Nucleus accumbens (tissue), 56 donors: ENCODE results near the gene FGF14.

Source experiments
- DNase-seq, 56 donors: peaks; one replicate each; lab custom pipeline; 2025; lab: John Stamatoyannopoulos, UW

The FGF14 gene

DNA sequence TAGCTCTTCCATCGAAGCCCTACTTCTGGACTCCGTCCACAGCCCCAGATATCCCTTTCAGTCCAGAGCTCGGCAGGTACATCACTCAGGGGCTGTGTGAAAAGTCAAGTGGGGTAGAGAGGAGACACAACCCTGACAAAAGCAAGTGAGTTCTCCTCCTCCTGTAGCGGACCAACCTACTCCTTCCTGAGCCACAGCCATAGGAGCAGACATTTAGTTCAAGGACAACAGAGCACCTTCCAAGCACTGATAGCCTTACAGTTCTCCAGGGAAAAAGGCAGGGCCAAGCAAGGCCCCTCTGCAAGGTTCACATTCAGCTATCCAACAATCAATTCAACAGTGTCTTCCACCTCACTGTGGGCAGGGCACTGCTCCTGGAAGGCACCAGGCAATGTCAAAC, 89.0 kb downstream of the FGF14 start:
- DNase-seq: no peak

DNA sequence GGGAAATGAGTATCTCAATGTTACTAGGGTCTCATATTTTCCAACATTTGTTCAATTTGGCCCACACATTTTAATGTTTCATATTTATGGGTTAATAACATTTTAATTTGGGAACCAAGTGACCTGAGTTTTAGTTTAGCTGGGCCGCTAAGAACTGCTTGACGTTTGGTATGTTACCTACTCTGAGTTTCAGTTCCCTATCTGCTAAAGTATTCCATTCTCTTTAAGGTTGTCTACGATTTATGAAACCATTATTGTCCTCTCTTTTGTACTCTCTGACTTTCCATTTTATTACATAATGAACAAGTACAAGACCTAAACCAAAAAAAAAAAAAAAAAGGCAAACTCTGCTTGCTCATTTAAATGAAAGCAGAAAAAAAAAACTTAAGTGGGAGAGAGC, 89.9 kb downstream of the FGF14 start:
- no peak for DNase-seq

DNA sequence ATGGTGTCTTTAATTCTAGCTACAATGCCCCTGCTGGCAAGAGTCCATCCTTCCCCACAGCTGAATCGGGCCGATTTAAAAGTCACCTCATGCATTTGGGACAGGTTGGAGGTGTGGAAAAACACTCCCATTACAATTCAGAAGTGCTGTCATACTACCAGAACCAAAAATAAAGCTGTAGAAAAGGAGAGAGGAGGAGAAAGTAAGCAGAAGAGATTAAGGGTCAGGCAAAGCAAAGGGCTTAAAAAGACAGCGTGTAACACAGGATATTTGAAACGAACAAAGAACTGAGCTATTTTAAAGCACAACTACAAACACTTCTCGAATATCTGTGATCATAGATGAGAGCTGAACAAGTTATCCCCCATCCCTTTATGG, 90.4 kb downstream of the FGF14 start:
- no peak for DNase-seq

DNA sequence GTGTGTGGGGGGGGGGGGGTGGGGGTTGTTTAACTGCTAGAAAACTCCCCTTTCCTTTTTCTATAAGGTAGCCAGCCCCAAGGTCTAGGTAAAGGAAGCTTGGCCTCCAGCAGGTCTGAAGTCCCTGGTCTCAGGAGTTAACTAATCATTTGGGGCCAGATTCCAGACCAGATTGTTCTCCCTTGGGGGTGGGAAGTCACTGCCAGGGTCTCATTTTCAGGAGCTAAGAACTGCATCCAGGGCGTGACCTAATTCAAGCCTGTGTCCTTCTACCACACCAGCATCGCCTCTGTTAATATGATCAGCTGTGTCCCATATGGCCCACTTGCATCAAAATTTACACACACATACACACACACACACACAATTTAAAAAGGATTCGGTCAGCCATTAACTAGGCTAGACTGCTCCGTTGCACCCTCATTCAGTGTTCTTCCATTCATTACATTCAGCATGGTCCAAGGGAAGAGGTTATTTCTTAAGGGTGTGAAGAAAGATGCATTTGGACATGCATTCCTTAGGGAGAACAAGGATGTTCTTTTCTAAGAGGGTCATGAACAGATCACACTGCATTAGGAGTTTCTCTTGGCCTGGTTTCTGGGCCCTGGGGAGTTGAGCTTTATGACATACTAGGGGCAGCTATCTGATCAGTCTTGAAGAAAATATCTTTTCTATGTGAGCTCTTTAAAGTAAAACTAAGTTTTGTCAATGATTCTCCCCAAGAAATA, 91.0 kb downstream of the FGF14 start:
- DNase-seq: no peak

DNA sequence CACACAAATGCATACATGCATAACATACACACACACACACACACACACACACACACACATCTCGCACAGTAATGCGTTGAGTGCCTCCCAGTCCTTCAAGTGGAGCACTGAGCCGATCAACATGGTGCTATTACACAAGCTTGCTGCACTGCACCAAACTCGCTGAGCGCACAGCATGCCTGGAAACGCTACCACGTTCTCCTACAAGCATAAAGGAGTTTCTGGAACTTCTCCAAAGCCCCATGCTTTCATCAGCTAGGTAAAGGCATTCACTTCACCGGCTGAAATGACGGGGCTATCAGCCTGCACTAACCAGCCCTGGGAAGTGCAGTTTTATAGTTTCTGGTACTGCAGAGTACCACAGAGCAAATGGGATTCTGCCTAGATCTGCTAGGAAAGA, 92.7 kb downstream of the FGF14 start:
- DNase-seq: peak in 7 of 56 donors; percentile 0 to 34 (median 7)

DNA sequence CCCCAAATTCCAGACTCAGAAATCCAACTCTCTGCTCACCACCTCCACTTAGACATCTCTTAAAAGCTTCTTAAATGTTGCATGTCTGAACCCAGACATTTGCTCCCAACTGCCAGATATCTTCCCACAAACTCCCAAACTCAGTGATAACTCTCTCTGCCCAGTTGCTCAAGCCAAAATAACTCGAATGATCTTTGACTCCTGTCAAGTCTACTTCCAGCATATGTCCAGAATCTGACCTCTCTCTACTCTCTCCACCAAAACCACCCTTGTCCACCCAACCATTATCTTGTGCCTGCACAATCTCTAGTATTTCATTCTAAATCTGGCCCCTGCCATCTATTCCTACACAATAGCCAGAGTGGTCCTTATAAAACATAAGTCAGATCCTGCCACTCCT, 99.3 kb downstream of the FGF14 start:
- DNase-seq: no peak

DNA sequence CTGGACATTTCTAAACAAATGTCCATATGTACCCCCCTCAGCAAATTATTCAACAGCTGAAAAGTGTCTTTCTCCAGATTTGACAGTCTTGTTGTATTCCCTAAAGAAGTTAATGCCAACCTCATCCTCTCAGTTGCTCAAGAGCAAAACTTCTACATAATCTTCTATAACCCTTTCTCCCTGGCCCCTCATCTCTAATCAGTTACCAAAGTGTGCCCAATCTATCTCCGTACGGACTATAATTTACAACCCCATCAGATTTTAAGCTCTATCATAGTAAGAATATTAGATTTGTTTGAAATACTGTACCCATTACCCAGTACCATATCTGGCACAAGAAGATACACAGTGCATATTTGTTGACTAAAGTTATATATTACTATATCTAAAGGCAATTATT, 101.5 kb downstream of the FGF14 start:
- DNase-seq: no peak

DNA sequence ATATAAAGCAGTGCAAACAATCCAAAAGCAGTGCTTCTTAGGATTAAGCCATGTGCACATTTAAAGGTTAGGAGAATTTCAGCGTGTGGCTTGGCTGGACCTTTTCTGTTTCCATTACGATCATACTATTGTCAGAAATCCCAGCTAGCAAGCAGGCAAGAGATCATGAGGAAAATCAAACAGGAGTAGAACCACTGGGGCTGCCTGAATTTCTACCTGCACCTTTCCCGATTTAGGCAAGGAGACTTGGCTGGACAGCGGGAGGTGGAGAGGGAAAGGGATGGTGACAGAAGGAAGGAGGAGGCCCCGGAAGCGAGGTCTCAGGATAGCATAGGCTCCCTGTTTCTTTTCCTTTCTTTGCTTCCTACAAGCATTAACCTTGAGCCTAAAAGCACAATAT, 102.5 kb downstream of the FGF14 start:
- no peak for DNase-seq

DNA sequence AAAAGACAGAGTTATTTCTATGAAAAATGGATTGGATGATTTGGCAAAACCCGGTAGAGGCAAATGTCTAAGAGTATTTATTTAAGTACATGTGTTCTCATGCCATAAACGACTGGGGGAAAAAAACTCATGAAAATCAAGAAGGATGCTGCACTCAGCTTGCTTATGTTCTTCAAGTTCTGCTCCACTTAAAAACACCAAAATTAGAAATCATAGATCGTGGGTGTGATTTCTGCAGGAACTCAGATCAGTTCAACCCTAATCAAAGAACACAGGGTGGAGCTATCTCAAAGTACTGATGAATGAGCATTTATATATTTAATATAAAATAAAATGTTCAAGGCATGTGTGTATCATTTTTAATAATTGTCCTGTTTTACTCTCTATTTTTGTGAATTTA, 103.8 kb downstream of the FGF14 start:
- DNase-seq: no peak

DNA sequence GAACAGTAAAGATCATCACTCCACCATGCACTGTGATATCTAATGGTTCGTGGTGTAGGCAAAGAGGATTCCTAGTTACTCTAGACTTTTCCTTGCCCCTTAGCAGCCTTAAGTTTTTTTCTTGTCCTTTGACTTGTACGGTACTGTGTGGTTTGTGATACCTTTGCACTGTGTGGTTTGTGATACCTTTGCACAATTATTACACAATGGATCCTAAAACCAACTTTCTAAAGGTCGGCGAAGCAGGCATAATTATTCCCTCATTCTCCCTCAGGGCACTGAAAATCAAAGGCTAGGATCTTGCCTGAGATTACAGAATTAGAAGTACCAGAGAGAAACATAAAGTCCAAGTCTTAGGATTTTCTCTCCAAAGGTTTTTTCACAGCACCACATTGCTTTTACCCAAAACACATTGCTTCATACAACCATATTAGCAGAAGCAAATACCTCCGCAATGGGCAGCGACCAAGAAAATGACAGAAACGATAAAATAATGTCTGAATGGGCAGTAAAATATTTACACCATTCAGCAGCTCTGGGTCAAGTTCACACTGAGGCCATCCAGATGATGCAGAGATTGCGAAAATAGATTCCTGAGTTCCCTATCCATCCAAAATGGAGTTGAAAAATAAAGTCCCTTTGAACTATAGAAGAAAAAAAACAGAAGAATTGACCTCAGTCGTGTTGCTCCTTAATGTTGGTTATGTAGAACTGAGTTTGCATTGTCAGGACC, 106.4 kb downstream of the FGF14 start:
- no peak for DNase-seq

DNA sequence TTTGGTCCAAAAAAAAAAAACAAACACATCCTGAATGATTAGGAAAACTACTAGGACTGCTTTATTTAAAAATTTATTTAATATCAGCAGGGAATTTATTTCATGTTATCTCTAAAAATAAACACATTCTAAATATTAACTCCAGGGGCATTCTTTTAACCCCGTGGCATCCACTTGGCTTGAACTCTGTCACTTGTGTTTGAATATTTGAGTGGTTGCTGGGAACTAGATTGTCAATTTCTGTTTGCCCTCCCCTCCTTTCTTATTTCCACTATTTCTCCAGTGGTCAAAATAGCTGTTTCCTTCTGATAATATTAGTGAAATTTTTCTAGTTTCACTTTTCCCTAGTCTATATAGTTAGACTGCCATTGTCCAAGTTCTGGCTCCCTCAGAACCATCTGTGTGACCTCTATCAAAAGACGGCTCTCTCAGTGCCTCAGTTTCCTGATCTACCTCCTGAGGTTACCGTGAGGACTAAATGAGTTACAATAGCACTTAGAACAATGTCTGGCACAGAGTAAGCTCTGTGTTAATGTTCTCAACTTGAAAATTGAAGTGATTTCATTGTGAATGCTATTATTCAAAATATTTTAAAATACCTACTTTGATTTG, 107.3 kb downstream of the FGF14 start:
- DNase-seq: no peak

DNA sequence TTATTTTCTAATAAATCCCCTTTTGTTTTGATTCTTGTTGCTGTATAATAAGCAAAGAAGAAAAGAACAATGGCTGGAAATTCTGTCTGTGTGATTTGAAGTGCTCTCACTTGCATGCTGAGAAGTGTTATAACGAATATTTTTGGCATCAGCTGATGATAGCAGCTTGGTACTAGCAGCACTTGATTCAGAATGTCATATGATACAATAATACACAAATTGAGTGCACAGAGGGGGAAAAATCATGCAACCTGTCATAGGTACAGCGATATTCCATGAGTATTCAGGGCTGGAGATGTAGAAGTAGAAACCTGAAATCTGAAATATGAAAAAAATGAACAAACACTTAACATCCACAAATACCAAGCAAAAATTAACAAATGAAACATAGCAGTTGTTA, 108.1 kb downstream of the FGF14 start:
- DNase-seq: no peak

DNA sequence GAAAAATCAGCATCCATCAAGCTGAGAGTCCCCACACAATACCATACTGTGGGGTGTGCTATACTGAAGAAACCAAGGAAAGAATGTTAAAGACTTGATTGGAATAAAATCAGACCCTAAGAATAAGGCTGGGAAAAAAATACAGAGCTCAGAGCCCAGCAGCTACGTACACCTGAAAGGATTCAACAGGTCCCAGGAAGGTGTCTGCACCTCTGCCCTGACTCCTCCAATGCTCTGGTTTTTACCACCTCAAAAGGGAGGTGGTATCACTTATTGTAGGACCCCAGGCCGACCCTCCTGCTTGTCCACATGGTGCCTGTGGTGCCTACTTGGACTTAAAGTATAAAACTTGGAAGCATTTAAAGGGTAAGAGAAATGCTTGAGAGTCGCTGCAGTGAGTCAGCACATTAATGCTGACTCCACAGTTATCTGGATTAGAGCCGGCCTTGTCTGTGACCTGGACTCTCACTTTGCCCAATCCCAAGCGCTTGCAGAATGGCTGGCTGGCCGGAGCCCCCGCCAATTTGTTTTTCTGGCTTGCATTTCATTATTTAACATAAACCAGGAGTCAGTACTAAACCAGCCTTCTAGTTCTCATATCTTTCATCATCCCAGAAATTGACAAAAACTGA, 110.1 kb downstream of the FGF14 start:
- DNase-seq: no peak

DNA sequence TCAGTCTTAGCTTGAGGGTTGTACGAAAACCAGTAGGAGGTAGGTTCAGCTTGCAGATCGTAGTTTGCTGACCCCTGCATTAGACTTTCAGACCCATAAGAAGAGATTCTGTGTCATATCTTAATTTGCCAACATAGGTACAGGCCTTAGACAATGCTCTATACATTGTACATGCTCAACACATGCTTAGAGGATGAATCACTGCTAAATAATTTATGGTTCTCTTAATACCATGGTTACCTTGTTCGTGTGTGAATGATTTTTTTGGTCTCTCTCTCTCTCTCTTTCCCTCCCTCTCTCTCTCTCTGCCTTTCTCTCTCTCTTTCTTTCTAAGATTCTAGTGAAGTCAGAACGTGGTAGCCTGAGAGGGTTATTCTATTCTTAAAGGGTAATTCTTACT, 112.2 kb downstream of the FGF14 start:
- no peak for DNase-seq

DNA sequence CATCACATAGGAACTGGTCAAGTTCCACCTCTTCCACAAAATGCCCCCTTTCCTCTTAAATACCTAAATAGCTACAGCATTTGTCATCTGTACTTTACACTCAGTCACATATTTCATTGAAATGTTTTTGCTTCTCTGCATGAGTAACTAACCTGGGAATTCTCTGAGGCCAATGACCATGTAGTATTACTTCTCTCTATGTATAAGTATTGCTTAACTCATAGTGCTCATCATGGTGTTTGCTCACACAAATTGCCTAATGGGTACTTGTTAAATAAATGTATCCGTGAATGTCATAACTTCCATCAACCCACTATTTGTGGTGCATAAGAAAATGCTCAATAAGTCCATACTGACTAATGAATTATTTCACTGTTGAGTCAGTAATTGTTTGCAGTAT, 115.5 kb downstream of the FGF14 start:
- no peak for DNase-seq

DNA sequence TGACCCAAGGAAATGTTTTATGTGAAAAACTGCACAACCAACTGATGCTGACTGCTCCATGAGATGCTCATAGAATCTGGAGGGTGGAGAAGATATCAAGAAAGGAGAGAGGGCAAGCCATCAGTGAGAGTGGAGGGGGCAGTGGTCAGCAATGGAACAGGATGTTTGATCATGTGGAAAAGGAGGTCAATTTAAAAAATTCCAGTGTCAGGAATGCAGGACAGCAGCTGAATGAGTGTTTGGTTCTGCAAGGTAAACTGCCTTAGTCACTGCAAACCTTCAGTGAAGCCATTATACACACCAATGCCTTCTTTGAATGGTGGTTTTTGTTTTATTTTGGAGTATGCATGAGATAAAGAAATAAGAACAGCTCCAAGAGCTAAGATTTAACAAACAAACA, 121.5 kb downstream of the FGF14 start:
- DNase-seq: no peak

DNA sequence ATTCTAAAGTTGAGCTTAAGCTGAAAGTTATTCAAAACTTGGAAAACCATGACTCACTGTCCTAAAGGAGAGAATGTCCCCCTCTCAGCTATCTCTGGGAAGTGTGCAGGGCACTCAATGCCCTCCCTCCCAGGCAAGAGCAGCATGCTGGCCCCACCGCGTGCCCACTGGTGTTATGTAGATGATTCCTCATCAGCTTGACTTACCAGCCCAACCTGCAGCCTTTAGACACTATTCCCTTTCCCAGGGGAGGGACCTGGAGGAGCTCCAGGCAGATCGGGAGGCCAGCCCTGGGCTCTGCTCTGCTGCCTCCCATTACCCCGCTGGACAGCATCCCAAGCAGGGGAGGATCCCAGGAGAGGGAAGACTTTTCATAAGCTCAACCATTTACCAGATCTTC, 124.6 kb downstream of the FGF14 start:
- no peak for DNase-seq

DNA sequence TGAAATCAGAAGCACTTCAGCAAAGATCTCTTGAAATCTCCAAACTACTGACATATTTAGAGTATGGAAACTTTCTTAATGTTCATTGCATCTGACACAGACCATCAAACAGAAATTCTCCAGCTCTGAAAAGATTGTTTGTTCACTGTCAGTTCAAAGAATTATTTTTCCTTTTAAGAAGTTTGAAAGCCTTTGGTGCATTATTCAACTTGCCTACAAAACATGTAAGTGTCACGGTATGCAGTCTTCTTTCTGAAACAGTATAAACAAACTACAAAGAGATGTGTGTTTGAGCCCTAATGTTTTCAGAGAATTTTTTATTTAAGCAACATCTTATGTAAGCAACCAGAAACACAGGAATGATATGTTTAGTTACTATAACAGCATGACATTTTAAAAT, 125.4 kb downstream of the FGF14 start:
- no peak for DNase-seq

DNA sequence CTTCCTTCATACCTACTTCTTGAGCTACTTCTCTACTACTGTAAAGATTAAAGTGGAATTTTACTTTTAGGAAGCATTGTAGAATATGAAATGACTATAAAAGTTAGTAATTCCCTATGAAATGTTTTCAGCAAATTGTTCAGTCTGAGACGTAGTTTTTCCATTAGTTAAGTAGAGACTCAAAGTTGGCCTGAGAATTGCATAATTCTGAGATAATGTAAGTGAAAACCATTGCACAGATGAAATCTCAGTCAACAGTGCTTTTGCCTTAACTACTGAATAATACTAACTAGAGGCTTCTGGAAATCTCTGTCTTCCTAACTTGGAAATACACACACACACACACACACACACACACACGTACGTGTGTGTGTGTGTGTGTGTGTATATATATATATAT, 125.9 kb downstream of the FGF14 start:
- DNase-seq: no peak

DNA sequence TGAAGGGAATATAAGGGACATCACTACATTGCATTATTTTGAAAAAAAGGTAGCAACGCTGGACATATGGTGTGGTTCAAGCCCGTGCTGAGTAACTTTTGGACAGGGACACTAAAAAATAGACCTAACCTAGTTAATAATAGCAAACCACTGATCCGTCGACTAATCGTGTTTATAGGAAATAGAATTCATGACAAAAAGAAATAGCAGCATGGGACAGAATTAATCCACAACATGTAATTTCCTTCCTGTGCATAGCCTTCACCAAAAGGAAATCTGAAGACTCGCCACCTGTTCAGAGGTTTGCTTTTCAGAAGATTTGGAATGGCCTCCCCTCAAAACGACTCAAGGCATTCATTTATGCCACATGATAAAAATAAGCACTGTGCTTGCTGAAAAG, 128.7 kb downstream of the FGF14 start:
- DNase-seq: no peak

DNA sequence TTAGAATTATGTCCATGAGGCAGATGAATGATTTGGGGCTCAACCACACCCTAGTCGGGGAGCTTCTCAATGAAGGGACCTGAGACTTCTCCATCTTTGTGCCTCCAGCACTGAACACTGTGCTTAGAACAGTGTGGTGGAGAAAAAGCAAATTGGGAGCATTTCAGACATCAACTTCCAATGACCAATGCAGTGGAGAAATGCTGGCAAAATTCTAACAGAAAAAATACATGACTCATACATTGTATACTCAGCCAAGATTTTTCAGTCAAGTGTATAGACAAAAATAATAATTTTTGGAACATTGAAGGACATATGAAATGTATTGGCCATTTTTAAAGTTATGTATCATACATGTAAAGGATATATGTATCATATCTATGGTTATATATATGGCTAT, 134.7 kb downstream of the FGF14 start:
- DNase-seq: no peak

DNA sequence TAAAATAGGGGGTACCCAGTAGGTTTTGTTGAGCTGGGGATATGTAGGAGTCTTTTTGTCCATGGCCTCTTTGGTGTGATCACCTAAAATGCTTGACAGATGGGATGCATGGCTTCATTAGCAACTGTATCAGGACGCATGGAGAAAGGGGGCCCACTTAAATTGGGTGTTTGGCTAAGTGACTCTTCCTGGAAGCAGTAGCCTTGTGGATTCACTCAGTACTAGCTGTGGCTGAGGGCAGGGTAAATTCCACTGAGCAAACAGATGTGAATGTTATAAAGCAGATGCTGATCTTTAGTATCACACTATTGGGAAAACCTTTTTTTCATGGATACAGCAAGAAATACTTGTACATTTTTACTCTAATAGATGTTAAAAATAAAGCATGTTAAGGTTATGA, 140.0 kb downstream of the FGF14 start:
- no peak for DNase-seq
